H9 (cell line): ENCODE results near the gene KRT71. TPM values are rescaled to one million over a fixed set of nuclear protein-coding genes. Genes with fewer than 3 reads are reported as not detected.

Experiments
- DNase-seq: peaks from one replicate; pipeline ENCODE4 v3.0.0-alpha.2; 2017
- H2AFZ ChIP-seq: one replicate; pipeline ENCODE4 v1.6.1; 2013; ENCODE audit warnings: mild to moderate bottlenecking, low read length, control low read depth, moderate library complexity
- H2AK5ac ChIP-seq: 2 replicates; pipeline ENCODE4 v1.6.1; 2013; ENCODE audit warnings: low read length, control low read depth, mixed read lengths; ENCODE audit not compliant: insufficient read length
- H2BK120ac ChIP-seq: one replicate; pipeline ENCODE4 v1.6.1; 2013; ENCODE audit warnings: low read depth, mild to moderate bottlenecking, low read length, control low read depth, inconsistent platforms; ENCODE audit not compliant: poor library complexity, severe bottlenecking
- H2BK12ac ChIP-seq: 2 replicates; pipeline ENCODE4 v1.6.1; 2013; ENCODE audit warnings: low read length, control low read depth, mixed read lengths, low read depth; ENCODE audit not compliant: insufficient read length
- H2BK15ac ChIP-seq: 2 replicates; pipeline ENCODE4 v1.6.1; 2013; ENCODE audit warnings: low read depth, low read length, control low read depth
- H2BK20ac ChIP-seq: one replicate; pipeline ENCODE4 v1.6.1; 2013; ENCODE audit warnings: low read depth, mild to moderate bottlenecking, low read length, control low read depth, inconsistent platforms; ENCODE audit not compliant: poor library complexity, severe bottlenecking
- H2BK5ac ChIP-seq: 2 replicates; pipeline ENCODE4 v1.6.1; 2013; ENCODE audit warnings: low read length, control low read depth, mixed read lengths; ENCODE audit not compliant: insufficient read length
- H3K14ac ChIP-seq: 2 replicates; pipeline ENCODE4 v1.6.1; 2013; ENCODE audit warnings: low read length, control low read depth; ENCODE audit not compliant: insufficient read depth
- H3K18ac ChIP-seq: 2 replicates; pipeline ENCODE4 v1.6.1; 2013; ENCODE audit warnings: low read depth, mild to moderate bottlenecking, mixed read lengths, low read length, control low read depth; ENCODE audit not compliant: insufficient read length
- H3K23ac ChIP-seq: 2 replicates; pipeline ENCODE4 v1.6.1; 2013; ENCODE audit warnings: low read length, control low read depth, mixed read lengths, low read depth; ENCODE audit not compliant: insufficient read length
- H3K23me2 ChIP-seq: 2 replicates; pipeline ENCODE4 v1.6.1; 2013; ENCODE audit warnings: low read depth, mild to moderate bottlenecking, mixed read lengths, low read length, control low read depth; ENCODE audit not compliant: insufficient read length, poor library complexity, severe bottlenecking
- H3K27ac ChIP-seq: 2 replicates; pipeline ENCODE4 v1.5.1; 2013; ENCODE audit warnings: low read length, control low read depth, mixed read lengths, low read depth; ENCODE audit not compliant: insufficient read length
- H3K27me3 ChIP-seq: 2 replicates; pipeline ENCODE4 v1.6.1; 2013; ENCODE audit warnings: low read length, control low read depth, inconsistent platforms; ENCODE audit not compliant: insufficient read depth
- H3K4ac ChIP-seq: 2 replicates; pipeline ENCODE4 v1.6.1; 2013; ENCODE audit warnings: low read depth, mild to moderate bottlenecking, control low read depth, inconsistent platforms, low read length, moderate library complexity
- H3K4me1 ChIP-seq: 2 replicates; pipeline ENCODE4 v1.6.1; 2013; ENCODE audit warnings: low read length, control low read depth, inconsistent platforms; ENCODE audit not compliant: insufficient read depth
- H3K4me2 ChIP-seq: 2 replicates; pipeline ENCODE4 v1.6.1; 2013; ENCODE audit warnings: low read length, control low read depth, mixed read lengths; ENCODE audit not compliant: insufficient read length, insufficient read depth
- H3K56ac ChIP-seq: 2 replicates; pipeline ENCODE4 v1.6.1; 2013; ENCODE audit warnings: low read depth, mild to moderate bottlenecking, mixed read lengths, low read length, control low read depth; ENCODE audit not compliant: insufficient read length
- H3K79me1 ChIP-seq: 2 replicates; pipeline ENCODE4 v1.6.1; 2013; ENCODE audit warnings: low read depth, mild to moderate bottlenecking, moderate library complexity, low read length, control low read depth, inconsistent platforms; ENCODE audit not compliant: insufficient read depth, poor library complexity, severe bottlenecking
- H3K79me2 ChIP-seq: 2 replicates; pipeline ENCODE4 v1.6.1; 2013; ENCODE audit warnings: low read length, control low read depth, inconsistent platforms; ENCODE audit not compliant: insufficient read depth
- H3K9ac ChIP-seq: 2 replicates; pipeline ENCODE4 v1.6.1; 2013; ENCODE audit warnings: low read length, control low read depth, mixed read lengths; ENCODE audit not compliant: insufficient read length; ENCODE audit errors: extremely low read depth
- H3K9me3 ChIP-seq: one replicate; pipeline ENCODE4 v1.6.1; 2013; ENCODE audit warnings: low read depth, low read length, inconsistent platforms; ENCODE audit not compliant: control insufficient read depth
- H3T11ph ChIP-seq: one replicate; pipeline ENCODE4 v1.6.1; 2013; ENCODE audit warnings: mild to moderate bottlenecking, low read length, control low read depth, inconsistent platforms
- H4K20me1 ChIP-seq: one replicate; pipeline ENCODE4 v1.6.1; 2013; ENCODE audit not compliant: control insufficient read depth, insufficient read length, insufficient read depth
- H4K5ac ChIP-seq: 2 replicates; pipeline ENCODE4 v1.6.1; 2013; ENCODE audit warnings: low read depth, mild to moderate bottlenecking, mixed read lengths, low read length, control low read depth; ENCODE audit not compliant: insufficient read length
- H4K8ac ChIP-seq: replicated peaks from 2 replicates; pipeline ENCODE4 v1.6.1; 2013; ENCODE audit warnings: low read length, control low read depth, mixed read lengths, low read depth; ENCODE audit not compliant: insufficient read length
- H4K91ac ChIP-seq: 2 replicates; pipeline ENCODE4 v1.6.1; 2013; ENCODE audit warnings: low read depth, mild to moderate bottlenecking, moderate library complexity, mixed read lengths, low read length, control low read depth; ENCODE audit not compliant: insufficient read length
- H3K27ac Mint-ChIP-seq, 3 experiments: 2 replicates in 2 of 3; 3 replicates in 1 of 3; pipeline ENCODE4 v1.8.0; 2020 to 2021; ENCODE audit warnings: mixed read lengths in 3 of 3, mild to moderate bottlenecking in 1 of 3, moderate library complexity in 1 of 3
- H3K27me3 Mint-ChIP-seq: 2 replicates; pipeline ENCODE4 v1.8.0; 2021; ENCODE audit warnings: low read depth, mild to moderate bottlenecking, moderate library complexity, mixed read lengths
- H3K36me3 Mint-ChIP-seq, 3 experiments: 2 replicates in 2 of 3; 3 replicates in 1 of 3; pipeline ENCODE4 v1.8.0; 2020 to 2021; ENCODE audit warnings: low read depth in 3 of 3, mixed read lengths in 3 of 3; ENCODE audit not compliant: insufficient read depth in 1 of 3
- H3K4me1 Mint-ChIP-seq, 2 experiments: 2 replicates each; pipeline ENCODE4 v1.8.0; 2020; ENCODE audit warnings: mixed read lengths in 2 of 2
- H3K4me3 Mint-ChIP-seq, 2 experiments: 2 replicates in 1 of 2; 3 replicates in 1 of 2; pipeline ENCODE4 v1.8.0; 2020 to 2021; ENCODE audit warnings: mild to moderate bottlenecking in 2 of 2, mixed read lengths in 2 of 2, moderate library complexity in 1 of 2
- H3K9me3 Mint-ChIP-seq, 2 experiments: 2 replicates in 1 of 2; 3 replicates in 1 of 2; pipeline ENCODE4 v1.8.0; 2020; ENCODE audit warnings: mild to moderate bottlenecking in 2 of 2, mixed read lengths in 2 of 2, moderate library complexity in 1 of 2
- WGBS: extraction: QIAGEN DNeasy Blood & Tissue Kit; methylation state at CpG from one replicate; pipeline ENCODE4 v1.1.7; 2013; ENCODE audit warnings: missing lambda C conversion rate, low lambda C conversion rate, mixed read lengths; ENCODE audit not compliant: insufficient read length; ENCODE audit errors: extremely low coverage; 5-methylcytosine and 5-hydroxymethylcytosine counted together
- total RNA-seq: library from RNA; stranded (reverse); gene quantifications from 2 replicates; pipeline ENCODE4 v1.2.1, GENCODE V29; 2021
- TF ChIP-seq, protein P1 (sequence below): fragments of 200-600 bp; sonication (generic); conservative IDR thresholded peaks from 3 replicates; pipeline ENCODE4 v1.8.0; 2021; ENCODE audit warnings: antibody characterized with exemption, mild to moderate bottlenecking

Gene KRT71
- total RNA-seq, 1 experiment from 2014 or later: not detected

DNA sequence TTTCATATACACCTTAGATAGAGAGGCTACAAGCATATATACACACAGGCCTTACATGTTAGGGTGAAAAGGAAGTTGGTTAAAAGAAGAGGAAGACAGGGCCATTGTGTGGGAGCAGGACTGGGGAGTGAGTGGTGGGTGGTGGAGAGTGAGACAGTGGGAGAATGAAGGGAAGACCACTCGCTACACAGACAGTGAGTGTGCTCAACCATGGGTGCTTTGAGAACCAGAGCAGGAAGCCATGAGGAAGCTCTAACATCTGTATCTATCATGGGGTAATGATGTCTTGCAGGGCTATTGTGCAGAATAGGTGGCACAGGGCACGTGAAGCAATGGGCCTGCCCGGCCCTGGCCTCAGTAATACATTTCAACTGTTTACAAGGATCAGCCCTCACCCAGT, 32.1 kb upstream of the KRT71 start:
- Histone ChIP-seq H3K9me3 (no peaks in the 10 kb centered on the region), H3K23ac (no peak overlapping the region), H2BK120ac (no peak overlapping the region), H4K91ac (no peak overlapping the region), H3K4me2 (no peak overlapping the region), H3K23me2 (no peaks in the 10 kb centered on the region), H2BK5ac (no peak overlapping the region), H3K27ac (no peak overlapping the region), H2AK5ac (no peak overlapping the region), H3K79me1 (no peaks in the 10 kb centered on the region), H3K56ac (no peak overlapping the region), H3K79me2 (no peaks in the 10 kb centered on the region), H3K9ac (no peak overlapping the region), H2BK20ac (no peak overlapping the region), H2BK15ac (no peak overlapping the region), H3K14ac (no peak overlapping the region), H3K18ac (no peak overlapping the region), H2AFZ (no peak overlapping the region), H2BK12ac (no peak overlapping the region), H4K5ac (no peak overlapping the region), H3K4ac (no peak overlapping the region), H4K20me1 (no peaks in the 10 kb centered on the region), H3T11ph (no peak overlapping the region), H3K27me3 (no peaks in the 10 kb centered on the region), H3K4me1 (no peaks in the 10 kb centered on the region), H4K8ac (no peak overlapping the region)
- peaks cover 12% of the 10 kb centered on the region for H3K27me3 Mint-ChIP-seq
- TF ChIP-seq, protein P1, sequence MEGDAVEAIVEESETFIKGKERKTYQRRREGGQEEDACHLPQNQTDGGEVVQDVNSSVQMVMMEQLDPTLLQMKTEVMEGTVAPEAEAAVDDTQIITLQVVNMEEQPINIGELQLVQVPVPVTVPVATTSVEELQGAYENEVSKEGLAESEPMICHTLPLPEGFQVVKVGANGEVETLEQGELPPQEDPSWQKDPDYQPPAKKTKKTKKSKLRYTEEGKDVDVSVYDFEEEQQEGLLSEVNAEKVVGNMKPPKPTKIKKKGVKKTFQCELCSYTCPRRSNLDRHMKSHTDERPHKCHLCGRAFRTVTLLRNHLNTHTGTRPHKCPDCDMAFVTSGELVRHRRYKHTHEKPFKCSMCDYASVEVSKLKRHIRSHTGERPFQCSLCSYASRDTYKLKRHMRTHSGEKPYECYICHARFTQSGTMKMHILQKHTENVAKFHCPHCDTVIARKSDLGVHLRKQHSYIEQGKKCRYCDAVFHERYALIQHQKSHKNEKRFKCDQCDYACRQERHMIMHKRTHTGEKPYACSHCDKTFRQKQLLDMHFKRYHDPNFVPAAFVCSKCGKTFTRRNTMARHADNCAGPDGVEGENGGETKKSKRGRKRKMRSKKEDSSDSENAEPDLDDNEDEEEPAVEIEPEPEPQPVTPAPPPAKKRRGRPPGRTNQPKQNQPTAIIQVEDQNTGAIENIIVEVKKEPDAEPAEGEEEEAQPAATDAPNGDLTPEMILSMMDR: no peak
- no CpG with 5 or more reads among the region's 3 CpGs for WGBS
- no peak overlapping the region for H3K27ac Mint-ChIP-seq
- H3K4me1 Mint-ChIP-seq: peaks cover 9 to 10% of the 10 kb centered on the region in 2 experiments
- DNase-seq: peak; percentile 12
- no peaks in the 10 kb centered on the region; a peak in 1 of 7 replicates for H3K36me3 Mint-ChIP-seq
- no peak overlapping the region for H3K4me3 Mint-ChIP-seq
- H3K9me3 Mint-ChIP-seq: peaks cover 3 to 7% of the 10 kb centered on the region in 2 experiments; a peak in 4 of 5 replicates
